Activated T-cell treated with anti-CD3 and anti-CD28 coated beads, Interleukin-2, amount 50 U/mL, for 72 hours (primary cell): ENCODE data around the gene AGBL1. TPM values are rescaled to one million over a fixed set of nuclear protein-coding genes. Genes with fewer than 3 reads are reported as not detected.

ENCODE experiments used
- ATAC-seq, 2 donors: fragments of 150-1000 bp; cut with Tn5 transposase; replicated peaks in 1 of 2; 2 replicates each; pipeline ENCODE4 v1.10.0; 2021; ENCODE audit warnings: moderate library complexity in 2 of 2, mild to moderate bottlenecking in 1 of 2
- DNase-seq, 2 donors: peaks; one replicate each; pipeline ENCODE4 v3.0.0; 2021 to 2022; ENCODE audit warnings: mixed read lengths in 1 of 2
- H3K27ac Mint-ChIP-seq: one replicate; pipeline ENCODE4 v1.8.0; 2022; ENCODE audit warnings: mild to moderate bottlenecking, moderate library complexity, mixed read lengths
- H3K27me3 Mint-ChIP-seq: one replicate; pipeline ENCODE4 v1.8.0; 2022; ENCODE audit warnings: low read depth, mixed read lengths
- H3K36me3 Mint-ChIP-seq, 2 donors: one replicate each; pipeline ENCODE4 v1.8.0; 2022; ENCODE audit warnings: mixed read lengths in 2 of 2, mild to moderate bottlenecking in 1 of 2; ENCODE audit not compliant: insufficient read depth in 2 of 2
- H3K4me1 Mint-ChIP-seq: one replicate; pipeline ENCODE4 v1.8.0; 2022; ENCODE audit warnings: low read depth, mixed read lengths
- H3K4me3 Mint-ChIP-seq, 2 donors: one replicate each; pipeline ENCODE4 v1.8.0; 2022; ENCODE audit warnings: mild to moderate bottlenecking in 2 of 2, mixed read lengths in 2 of 2, moderate library complexity in 2 of 2
- H3K9me3 Mint-ChIP-seq, 2 donors: one replicate each; pipeline ENCODE4 v1.8.0; 2022; ENCODE audit warnings: mixed read lengths in 2 of 2
- total RNA-seq, 2 donors: library from RNA; stranded (reverse); gene quantifications; one replicate each; pipeline ENCODE4 v1.2.3, GENCODE V29; 2022

The AGBL1 gene
- total RNA-seq, 2 donors from 2014 or later, result 0.14 TPM; not detected in 1

DNA sequence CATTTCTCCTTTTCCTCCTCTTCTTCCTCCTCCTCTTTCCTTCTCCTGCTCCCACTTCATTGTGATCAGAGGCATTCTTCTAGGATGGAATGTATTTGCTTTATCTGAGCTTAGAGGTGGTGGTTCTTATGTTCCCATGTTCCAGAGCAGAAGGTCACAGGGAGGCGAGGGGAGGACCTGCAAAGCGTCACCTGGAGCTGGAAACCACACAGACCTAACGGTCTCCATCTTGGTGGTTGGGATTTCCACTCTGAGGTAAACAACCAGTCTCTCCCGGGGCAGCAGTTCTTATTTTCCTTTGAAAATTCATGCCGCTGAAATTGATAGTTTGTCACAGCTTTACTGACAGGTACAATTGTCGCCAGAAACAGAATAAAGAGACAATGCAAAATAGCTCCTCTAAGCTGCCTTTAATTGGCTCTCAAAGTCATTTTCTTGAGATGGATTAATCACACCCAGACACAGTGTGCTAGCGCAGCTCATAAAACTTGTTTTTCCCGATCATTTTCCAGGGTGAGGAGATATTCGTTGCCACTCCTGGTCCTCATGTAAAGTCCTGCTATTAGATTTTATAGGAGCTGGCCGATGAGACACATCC is 16.9 kb upstream of the AGBL1 start:
- Mint-ChIP-seq H3K9me3 (peaks cover 3 to 4% of the 10 kb centered on the region in 2 donors), H3K4me3 (no peak overlapping the region), H3K27ac (no peak overlapping the region), H3K36me3 (peaks cover 0 to 4% of the 10 kb centered on the region in 2 donors), H3K27me3 (no peaks in the 10 kb centered on the region), H3K4me1 (no peaks in the 10 kb centered on the region)
- DNase-seq, result no peak
- ATAC-seq, result no peak

DNA sequence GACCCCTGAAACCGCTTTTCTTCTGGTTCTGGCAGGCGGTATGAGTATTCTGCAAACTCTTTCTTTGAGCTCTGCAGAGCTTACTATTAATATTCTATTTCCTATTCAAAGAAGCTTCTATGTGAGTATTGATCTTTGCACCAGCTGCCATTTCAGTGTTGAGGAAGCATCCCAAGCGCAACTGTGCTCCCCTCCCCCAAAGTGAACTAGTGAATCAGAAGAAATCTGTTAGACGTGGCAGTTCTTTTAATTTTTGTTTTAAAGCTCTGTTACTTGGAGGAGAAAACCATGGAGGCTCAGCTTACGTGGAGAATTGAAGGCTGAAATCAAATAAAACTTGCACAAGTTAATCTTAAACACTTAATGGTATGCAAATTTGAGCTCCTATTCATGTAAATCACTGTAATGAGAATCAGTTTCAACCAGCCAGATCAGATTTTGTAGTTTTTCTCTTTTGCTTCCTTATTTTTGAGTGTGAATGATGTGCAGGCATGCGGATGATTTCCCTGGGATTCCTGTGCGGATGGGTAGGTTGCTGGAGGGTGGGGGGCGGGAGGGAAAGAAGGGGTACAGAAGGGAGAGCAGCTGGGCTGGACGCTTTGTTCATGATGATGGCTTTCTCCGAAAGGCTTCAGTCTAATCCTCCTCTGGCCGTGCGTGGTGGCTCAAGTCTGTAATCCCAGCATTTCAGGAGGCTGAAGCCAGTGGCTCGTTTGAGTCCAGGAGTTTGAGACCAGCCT is 16.1 kb upstream of the AGBL1 start:
- Mint-ChIP-seq H3K36me3 (peaks cover 0 to 4% of the 10 kb centered on the region in 2 donors), H3K27me3 (no peaks in the 10 kb centered on the region), H3K4me1 (no peaks in the 10 kb centered on the region), H3K9me3 (peaks cover 3 to 4% of the 10 kb centered on the region in 2 donors), H3K27ac (no peak overlapping the region), H3K4me3 (no peak overlapping the region)
- DNase-seq, result no peak
- no peak for ATAC-seq

DNA sequence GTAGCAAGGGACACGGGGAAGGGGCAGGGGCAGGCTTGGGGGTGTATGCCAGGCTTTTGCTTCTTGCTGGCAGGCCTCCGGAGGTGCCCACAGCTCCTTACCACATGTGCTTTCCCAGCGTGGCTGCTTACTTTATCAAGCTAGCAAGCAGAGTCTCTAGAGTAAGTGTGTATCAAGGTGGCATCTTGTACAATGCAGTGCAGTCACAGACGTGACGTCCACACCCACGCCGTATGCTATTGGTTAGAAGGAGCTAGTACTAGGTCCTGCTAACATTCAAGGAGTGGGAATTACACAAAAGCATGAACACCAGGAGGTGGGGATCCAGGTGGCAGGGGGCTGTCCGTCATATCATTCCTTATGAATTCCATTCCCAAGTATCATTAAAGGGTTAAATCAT is 15.3 kb upstream of the AGBL1 start:
- H3K4me3 Mint-ChIP-seq, result no peak overlapping the region
- ATAC-seq (no peak), DNase-seq (no peak)
- no peaks in the 10 kb centered on the region for H3K4me1 Mint-ChIP-seq
- peaks cover 0 to 4% of the 10 kb centered on the region in 2 donors for H3K36me3 Mint-ChIP-seq
- H3K27me3 Mint-ChIP-seq, result no peaks in the 10 kb centered on the region
- H3K9me3 Mint-ChIP-seq, result peaks cover 3 to 4% of the 10 kb centered on the region in 2 donors
- no peak overlapping the region for H3K27ac Mint-ChIP-seq

DNA sequence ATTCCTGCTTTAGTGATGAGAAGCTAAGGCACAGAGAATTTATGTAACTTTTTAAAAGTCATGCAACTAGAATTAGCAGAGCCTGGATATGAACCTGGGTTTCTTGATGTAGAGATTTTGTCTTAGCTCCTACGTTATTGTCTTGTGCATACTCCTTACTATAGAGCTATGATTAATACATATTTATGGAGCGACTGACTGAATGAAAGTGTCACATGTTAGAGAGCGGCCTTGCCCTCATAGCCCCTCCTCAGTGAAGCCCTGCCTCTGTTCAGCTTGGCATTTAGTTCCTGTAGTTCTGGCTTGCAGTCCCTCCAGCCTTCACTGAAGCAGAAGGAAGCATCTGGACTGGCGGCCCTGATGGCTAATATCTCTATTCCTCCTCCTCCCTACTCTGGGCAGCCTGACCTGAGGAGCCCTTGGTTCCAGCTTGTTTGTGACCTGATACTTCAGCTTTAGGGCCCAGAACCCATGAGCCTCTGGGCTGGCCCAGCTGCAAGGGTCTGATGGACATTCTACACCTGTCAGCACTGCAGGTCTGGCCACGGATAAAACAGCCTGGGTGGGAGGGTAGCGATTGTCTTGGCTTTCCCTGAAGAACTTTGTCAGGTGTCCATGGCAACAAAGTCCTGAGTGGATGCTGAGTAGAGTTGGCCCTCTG is 13.4 kb upstream of the AGBL1 start:
- no peaks in the 10 kb centered on the region for H3K4me1 Mint-ChIP-seq
- H3K4me3 Mint-ChIP-seq, result no peak overlapping the region
- no peak for DNase-seq
- no peak for ATAC-seq
- no peak overlapping the region for H3K27ac Mint-ChIP-seq
- H3K27me3 Mint-ChIP-seq, result no peaks in the 10 kb centered on the region
- H3K9me3 Mint-ChIP-seq, result peaks cover 3 to 4% of the 10 kb centered on the region in 2 donors
- H3K36me3 Mint-ChIP-seq, result peaks cover 0 to 4% of the 10 kb centered on the region in 2 donors

DNA sequence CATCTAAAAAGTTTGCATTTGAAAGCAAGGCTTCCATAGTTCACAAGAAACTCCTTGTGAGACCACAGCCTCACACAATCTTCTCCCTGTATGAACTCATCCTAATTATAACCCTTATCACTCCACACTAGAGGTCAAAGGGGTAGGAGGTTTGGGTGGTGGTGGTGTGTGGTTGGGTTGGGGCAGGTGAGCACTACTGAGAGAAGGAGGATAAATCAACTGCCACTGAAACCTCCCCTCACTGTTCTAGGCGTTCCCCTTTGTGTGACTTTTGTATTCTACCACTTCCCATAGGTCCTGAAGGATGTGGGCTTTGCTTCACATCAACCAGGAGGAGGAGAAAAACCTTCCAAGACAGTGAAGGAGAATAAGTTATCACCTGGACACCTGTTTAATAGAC is 6.4 kb upstream of the AGBL1 start:
- Mint-ChIP-seq H3K27ac (no peak overlapping the region), H3K36me3 (no peaks in the 10 kb centered on the region), H3K27me3 (no peaks in the 10 kb centered on the region), H3K4me1 (no peaks in the 10 kb centered on the region), H3K4me3 (no peak overlapping the region), H3K9me3 (no peaks in the 10 kb centered on the region)
- ATAC-seq (no peak), DNase-seq (no peak)

DNA sequence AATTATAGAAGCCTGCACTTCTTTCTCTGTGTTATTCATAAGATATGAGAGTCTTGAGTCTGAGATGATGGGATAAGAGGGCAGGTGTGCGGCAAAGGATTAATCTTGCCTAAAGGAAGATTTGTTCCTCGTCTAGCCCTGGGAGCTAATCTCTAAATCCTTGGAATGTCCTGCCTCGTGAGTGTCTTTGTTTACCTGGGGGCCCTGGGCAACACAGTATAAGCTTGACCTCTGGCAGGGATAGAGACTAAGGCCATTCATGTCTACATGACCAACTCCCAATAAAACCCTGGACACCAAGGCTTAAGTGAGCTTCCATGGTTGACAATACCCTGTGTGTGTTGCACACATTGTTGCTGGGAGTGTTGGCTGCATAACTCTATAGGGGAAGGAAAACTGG is 3.2 kb upstream of the AGBL1 start:
- Mint-ChIP-seq H3K9me3 (no peaks in the 10 kb centered on the region), H3K4me1 (no peaks in the 10 kb centered on the region), H3K27me3 (no peaks in the 10 kb centered on the region), H3K36me3 (no peaks in the 10 kb centered on the region), H3K27ac (no peak overlapping the region), H3K4me3 (no peak overlapping the region)
- DNase-seq (no peak), ATAC-seq (no peak)

DNA sequence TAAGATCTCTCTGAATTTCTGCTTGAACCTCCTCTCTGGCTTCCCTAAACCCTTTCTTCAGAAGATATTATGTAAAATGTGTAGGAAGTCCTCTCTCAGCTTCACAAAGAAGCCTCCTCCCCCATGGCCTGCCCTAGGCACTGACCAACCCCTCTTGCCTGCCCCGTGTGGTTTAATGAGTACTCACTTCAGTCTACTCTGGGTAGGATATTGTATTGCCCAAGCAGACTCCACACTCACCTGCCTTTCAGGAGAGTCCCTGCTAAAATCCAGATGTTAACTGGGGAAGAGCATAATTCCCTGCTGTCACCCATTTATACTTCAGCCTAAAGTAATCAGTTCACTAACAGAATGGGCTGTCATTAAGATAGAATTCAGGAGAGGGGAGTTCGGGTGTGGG is 2.6 kb upstream of the AGBL1 start:
- Mint-ChIP-seq H3K4me1 (no peaks in the 10 kb centered on the region), H3K27ac (no peak overlapping the region), H3K27me3 (no peaks in the 10 kb centered on the region), H3K36me3 (no peaks in the 10 kb centered on the region), H3K4me3 (no peak overlapping the region), H3K9me3 (no peaks in the 10 kb centered on the region)
- no peak for DNase-seq
- no peak for ATAC-seq

DNA sequence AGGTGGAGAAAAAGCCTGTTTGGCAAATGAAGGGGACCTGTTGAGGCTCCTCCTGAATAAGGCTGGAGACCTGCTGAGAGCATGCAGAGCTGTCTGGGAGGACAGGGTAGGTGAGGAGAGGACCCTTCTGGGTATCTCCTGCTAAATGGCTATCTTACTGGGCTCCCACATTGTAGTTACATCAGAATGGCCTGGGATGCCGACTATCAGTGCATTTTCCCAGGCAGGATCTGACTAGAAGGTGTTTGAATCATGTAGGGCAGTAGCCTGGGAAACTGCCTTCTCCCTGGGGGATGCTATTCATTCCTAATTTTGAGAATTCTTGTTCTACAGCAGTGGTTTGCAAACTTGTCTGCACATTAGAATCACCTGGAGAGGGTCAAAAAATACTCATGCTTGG is 631 bp downstream of the AGBL1 start:
- H3K27me3 Mint-ChIP-seq, result peaks cover 13% of the 10 kb centered on the region
- ATAC-seq (no peak), DNase-seq (no peak)
- no peaks in the 10 kb centered on the region for H3K36me3 Mint-ChIP-seq
- no peak overlapping the region for H3K27ac Mint-ChIP-seq
- H3K9me3 Mint-ChIP-seq, result no peaks in the 10 kb centered on the region
- no peak overlapping the region for H3K4me3 Mint-ChIP-seq
- peaks cover 7% of the 10 kb centered on the region for H3K4me1 Mint-ChIP-seq

DNA sequence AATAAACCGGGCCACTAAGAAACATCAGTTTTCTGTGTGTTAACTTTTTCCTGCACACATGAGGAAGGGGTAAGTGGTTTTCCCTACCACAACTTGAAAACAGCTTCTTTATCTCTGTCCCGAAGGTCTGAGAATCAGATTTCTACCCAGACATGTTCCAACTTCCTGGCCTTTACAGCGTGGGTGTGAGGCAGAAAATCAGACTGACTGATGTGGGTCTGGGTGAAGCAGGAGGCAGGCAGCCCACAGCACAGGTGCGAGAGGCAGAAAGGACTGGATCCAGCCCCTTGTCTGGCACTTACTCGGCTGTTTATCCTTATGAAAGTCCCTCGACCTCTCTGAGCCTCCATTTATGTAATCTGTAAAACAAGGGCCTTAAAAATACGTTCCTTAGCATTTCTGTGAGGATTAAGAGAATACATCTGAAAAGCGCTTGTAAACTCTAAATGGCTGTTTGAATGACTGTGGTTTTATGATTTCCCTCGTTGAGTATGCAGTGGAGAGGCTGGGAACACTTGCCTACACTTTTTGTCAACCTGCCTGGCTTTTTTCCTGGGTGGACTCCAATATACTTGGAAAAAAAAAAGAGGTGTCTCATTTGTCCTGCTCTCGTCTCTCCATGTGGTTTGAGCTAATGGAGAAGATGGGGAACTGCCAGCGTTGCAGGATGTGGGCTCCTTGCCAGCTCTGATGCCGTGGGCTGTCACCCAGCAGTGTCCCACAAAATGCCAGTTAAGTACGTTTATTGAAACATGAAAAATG is 3.1 kb downstream of the AGBL1 start:
- no peak for DNase-seq
- Mint-ChIP-seq H3K27ac (no peak overlapping the region), H3K4me1 (peaks cover 7% of the 10 kb centered on the region), H3K4me3 (no peak overlapping the region), H3K9me3 (no peaks in the 10 kb centered on the region), H3K27me3 (peaks cover 13% of the 10 kb centered on the region), H3K36me3 (no peaks in the 10 kb centered on the region)
- no peak for ATAC-seq

DNA sequence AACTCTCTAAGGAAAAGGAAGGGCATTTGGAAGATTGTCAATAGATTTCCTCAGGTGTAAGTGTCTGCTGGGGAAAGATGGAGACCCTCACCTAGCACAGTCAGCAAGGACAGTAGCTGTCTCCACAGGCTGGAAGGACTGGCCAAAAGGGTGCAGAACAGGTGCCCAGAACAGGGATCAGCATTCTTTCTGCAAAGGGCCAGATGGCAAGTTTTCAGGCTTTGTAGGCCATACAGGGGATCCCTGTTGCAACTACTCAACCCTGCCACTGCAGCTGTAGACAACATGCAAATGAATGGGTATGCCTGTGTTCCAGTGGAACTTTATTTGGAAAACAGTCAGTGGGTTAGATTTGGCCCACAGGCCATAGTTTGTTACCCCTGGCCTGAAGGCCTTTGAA is 8.1 kb downstream of the AGBL1 start:
- H3K9me3 Mint-ChIP-seq, result no peaks in the 10 kb centered on the region
- DNase-seq (no peak), ATAC-seq (no peak)
- H3K36me3 Mint-ChIP-seq, result no peaks in the 10 kb centered on the region
- H3K4me3 Mint-ChIP-seq, result no peak overlapping the region
- no peak overlapping the region for H3K27ac Mint-ChIP-seq
- peaks cover 7% of the 10 kb centered on the region for H3K4me1 Mint-ChIP-seq
- H3K27me3 Mint-ChIP-seq, result peaks cover 13% of the 10 kb centered on the region

DNA sequence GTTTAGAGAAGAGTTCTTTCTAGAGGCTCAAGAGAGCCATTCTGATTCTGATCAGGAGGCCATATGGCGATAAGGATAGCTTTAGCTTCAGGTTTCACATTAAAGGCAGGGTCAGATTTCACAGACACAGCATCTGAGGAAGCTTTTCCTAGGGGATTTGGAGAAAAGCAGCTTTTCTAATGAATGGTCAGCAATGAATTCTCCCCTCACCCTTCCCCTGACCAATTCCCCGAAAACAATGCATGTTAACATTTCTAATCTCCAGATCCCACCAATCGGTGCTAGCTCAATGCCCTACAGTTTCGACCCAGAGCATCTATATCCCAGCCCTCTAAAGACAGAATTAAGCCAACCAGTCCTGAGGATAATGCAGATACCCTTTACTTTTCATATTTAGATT is 9.8 kb downstream of the AGBL1 start:
- no peaks in the 10 kb centered on the region for H3K4me1 Mint-ChIP-seq
- no peaks in the 10 kb centered on the region for H3K9me3 Mint-ChIP-seq
- H3K27me3 Mint-ChIP-seq, result peaks cover under 1% of the 10 kb centered on the region
- no peak overlapping the region for H3K27ac Mint-ChIP-seq
- no peak overlapping the region for H3K4me3 Mint-ChIP-seq
- ATAC-seq (no peak), DNase-seq (no peak)
- H3K36me3 Mint-ChIP-seq, result no peaks in the 10 kb centered on the region

DNA sequence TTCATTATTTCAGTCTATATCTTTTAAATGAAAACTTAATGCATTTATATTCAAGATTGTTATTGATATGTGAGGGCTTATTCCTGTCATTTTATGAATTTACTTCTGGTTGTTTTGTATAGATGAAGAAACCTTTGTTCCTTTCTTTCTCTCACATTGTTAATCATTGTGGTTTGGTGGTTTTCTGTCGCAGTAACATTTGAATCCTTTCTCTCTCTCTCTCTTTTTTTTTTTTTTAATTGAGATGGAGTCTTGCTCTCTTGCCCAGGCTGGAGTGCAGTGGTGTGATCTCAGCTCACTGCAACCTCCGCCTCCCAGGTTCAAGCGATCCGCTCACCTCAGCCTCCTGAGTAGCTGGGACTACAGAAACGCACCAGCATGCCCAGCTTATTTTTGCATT is 22.1 kb downstream of the AGBL1 start:
- ATAC-seq, result no peak
- peaks cover 2 to 6% of the 10 kb centered on the region in 2 donors for H3K9me3 Mint-ChIP-seq
- peaks cover 6% of the 10 kb centered on the region for H3K4me1 Mint-ChIP-seq
- peak overlapping the region; percentile 25 for H3K27ac Mint-ChIP-seq
- no peak overlapping the region for H3K4me3 Mint-ChIP-seq
- no peak for DNase-seq
- peaks cover 3% of the 10 kb centered on the region in 2 donors for H3K36me3 Mint-ChIP-seq
- peaks cover 13% of the 10 kb centered on the region for H3K27me3 Mint-ChIP-seq

DNA sequence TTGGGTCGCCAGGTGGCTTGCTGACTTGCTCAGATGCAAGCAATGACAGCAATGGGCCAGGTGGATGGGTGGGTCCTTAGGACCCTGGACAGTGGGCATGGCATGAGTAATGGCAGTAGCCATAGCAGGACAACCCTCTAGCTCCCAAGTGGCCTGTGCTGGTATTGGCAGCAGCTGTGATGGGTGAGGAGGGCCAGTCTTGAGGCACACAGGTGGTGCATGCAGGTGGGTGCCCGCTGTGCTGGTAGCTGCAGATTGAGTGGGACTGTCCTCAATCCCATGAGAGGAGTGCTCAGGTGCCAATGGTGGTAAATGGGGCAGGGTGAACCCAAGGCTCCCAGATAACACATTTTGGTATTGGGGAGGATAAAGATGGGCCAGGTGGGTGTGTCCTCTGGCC is 24.2 kb downstream of the AGBL1 start:
- no peak for ATAC-seq
- Mint-ChIP-seq H3K4me3 (no peak overlapping the region), H3K27me3 (peaks cover 12% of the 10 kb centered on the region), H3K36me3 (peaks cover 3% of the 10 kb centered on the region in 2 donors), H3K9me3 (peaks cover 2 to 6% of the 10 kb centered on the region in 2 donors), H3K4me1 (peaks cover 6% of the 10 kb centered on the region), H3K27ac (no peak overlapping the region)
- DNase-seq, result no peak
